Body of pancreas (tissue), 4 donors: ENCODE measurements around the gene IFNLR1. TPM values are rescaled to one million over a fixed set of nuclear protein-coding genes. Genes with fewer than 3 reads are reported as not detected.
A peak's percentile ranks its signal among the peaks of the same experiment; 100 is the strongest.

Source experiments
- ATAC-seq: fragments of 150-250 bp; one replicate; pipeline ENCODE4 v1.9.1; 2016
- DNase-seq, 4 donors: peaks; one replicate each; pipeline ENCODE4 v3.0.0-alpha.2; 2019
- H3K27ac ChIP-seq, 4 donors: fragments of 200-600 bp; sonication (generic); 1 replicate in 3 of 4; 2 replicates in 1 of 4; pipeline versions ENCODE4 v1.5.1 to v1.6.1; 2016 to 2019; ENCODE audit warnings: mild to moderate bottlenecking in 1 of 4, mixed read lengths in 1 of 4, moderate library complexity in 1 of 4
- H3K27me3 ChIP-seq, 2 donors: fragments of 200-600 bp; sonication (generic); one replicate each; pipeline ENCODE4 v1.6.0; 2016; ENCODE audit warnings: mild to moderate bottlenecking in 1 of 2
- H3K36me3 ChIP-seq, 2 donors: fragments of 200-600 bp; sonication (generic); replicated peaks in 1 of 2; 2 replicates each; pipeline ENCODE4 v1.5.1; 2016; ENCODE audit warnings: low read depth in 2 of 2; ENCODE audit not compliant: insufficient read depth in 1 of 2
- H3K4me1 ChIP-seq: fragments of 200-600 bp; sonication (generic); one replicate; pipeline ENCODE4 v1.6.0; 2016
- H3K4me3 ChIP-seq, 2 donors: fragments of 200-600 bp; sonication (generic); 1 replicate in 1 of 2; 2 replicates in 1 of 2; pipeline ENCODE4 v1.5.1; 2016 to 2019
- H3K9me3 ChIP-seq, 3 donors: fragments of 200-600 bp; sonication (generic); 1 replicate in 2 of 3; 2 replicates in 1 of 3; pipeline ENCODE4 v1.5.1; 2016
- POLR2A ChIP-seq, 3 donors: fragments of 450-650 bp; IDR thresholded peaks; one replicate each; pipeline ENCODE4 v1.6.1; 2016; ENCODE audit warnings: antibody characterized with exemption in 3 of 3, mild to moderate bottlenecking in 2 of 3
- WGBS, 2 donors: methylation state at CpG; one replicate each; pipeline ENCODE4 v1.1.5; 2017; 5-methylcytosine and 5-hydroxymethylcytosine counted together
- intact Hi-C: fragments of 100-400 bp; cut with DNase I; formaldehyde crosslinking; loops from one replicate; pipeline ENCODE4 v1.15.1; 2023
- total RNA-seq, 2 donors: library from RNA; depleted of rRNA; stranded (reverse); fragments of >200 nt; gene quantifications; one replicate each; pipeline ENCODE4 v1.1.0, GENCODE V29; 2016
- TF ChIP-seq, protein P1 (sequence below), 7 experiments: fragments of 450-650 bp in 4 of 7; fragments of 200-600 bp in 3 of 7; sonication (generic) in 3 of 7; IDR thresholded peaks; one replicate each; pipeline ENCODE4 v1.5.1; 2016 to 2019; ENCODE audit warnings: antibody characterized with exemption in 7 of 7

Gene IFNLR1
- total RNA-seq, 2 donors from 2014 or later: 4.6 to 5.4 TPM

DNA sequence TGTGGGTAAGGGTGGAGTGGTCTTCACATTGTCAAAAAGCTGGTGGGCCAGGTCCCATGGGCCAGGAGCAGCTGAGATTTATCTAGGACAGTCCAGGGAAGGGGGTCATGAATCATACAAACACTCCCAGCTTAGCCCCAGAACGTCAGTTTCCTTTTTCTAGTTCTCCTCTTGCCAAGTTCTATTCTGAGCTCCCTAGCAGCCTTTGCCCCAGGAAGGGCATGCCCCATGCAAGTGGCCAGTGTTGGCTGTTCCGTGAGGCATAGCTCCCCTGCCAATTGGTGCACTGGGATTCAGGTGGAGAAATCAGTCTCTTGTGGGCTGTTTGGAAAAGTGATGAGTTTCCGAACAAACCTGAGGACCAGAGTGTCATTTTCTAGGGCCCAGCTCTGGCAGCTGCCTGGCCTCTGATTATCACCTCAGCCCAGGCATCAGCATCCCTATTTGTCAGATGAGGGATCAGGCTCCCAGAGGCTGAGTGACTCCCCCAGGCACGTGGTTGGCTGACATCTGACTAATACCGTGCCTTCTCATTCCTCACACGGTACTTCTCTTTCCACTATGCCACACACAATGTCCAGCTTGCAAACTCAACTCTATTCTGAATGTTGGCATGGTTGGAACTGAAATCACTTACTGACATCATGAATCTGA, 60.9 kb downstream of the IFNLR1 start:
- peaks cover 0 to 3% of the 10 kb centered on the region in 2 donors for H3K36me3 ChIP-seq
- H3K9me3 ChIP-seq: no peaks in the 10 kb centered on the region
- ATAC-seq (no peak), DNase-seq (no peak)
- TF ChIP-seq, protein P1, sequence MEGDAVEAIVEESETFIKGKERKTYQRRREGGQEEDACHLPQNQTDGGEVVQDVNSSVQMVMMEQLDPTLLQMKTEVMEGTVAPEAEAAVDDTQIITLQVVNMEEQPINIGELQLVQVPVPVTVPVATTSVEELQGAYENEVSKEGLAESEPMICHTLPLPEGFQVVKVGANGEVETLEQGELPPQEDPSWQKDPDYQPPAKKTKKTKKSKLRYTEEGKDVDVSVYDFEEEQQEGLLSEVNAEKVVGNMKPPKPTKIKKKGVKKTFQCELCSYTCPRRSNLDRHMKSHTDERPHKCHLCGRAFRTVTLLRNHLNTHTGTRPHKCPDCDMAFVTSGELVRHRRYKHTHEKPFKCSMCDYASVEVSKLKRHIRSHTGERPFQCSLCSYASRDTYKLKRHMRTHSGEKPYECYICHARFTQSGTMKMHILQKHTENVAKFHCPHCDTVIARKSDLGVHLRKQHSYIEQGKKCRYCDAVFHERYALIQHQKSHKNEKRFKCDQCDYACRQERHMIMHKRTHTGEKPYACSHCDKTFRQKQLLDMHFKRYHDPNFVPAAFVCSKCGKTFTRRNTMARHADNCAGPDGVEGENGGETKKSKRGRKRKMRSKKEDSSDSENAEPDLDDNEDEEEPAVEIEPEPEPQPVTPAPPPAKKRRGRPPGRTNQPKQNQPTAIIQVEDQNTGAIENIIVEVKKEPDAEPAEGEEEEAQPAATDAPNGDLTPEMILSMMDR (IDR thresholded peaks at IDR 0.05): no peak
- no peak for TF ChIP-seq POLR2A (IDR thresholded peaks at IDR 0.05)
- intact Hi-C loops: no loop called here
- peaks cover 96% of the 10 kb centered on the region for H3K4me1 ChIP-seq
- no peak overlapping the region for H3K4me3 ChIP-seq
- H3K27me3 ChIP-seq: no peaks in the 10 kb centered on the region
- WGBS, 2 donors: 25 to 43% methylated on average over 5 to 6 of the region's 6 CpGs
- H3K27ac ChIP-seq: peak overlapping the region; percentile 49 to 89 (median 64)

DNA sequence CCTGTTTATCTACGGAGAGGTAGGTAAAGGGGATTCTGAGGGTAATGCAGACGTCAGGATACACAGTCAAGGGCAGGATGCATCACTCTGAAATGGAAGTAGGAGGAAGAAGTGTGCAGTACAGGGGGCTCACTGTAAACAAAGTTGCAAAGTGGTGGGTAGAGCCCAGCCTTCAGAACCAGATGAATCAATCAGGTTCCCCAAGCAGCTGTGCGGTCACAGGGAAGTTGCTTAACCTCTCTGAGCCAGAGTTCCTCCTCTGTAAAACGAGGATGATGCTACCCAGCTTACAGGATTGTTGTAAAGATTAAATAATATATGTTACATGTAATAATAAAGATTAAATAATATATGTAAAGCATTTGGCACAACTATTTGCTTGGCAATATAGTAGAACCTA, 61.6 kb downstream of the IFNLR1 start:
- Histone ChIP-seq H3K9me3 (no peaks in the 10 kb centered on the region), H3K4me1 (peaks cover 96% of the 10 kb centered on the region), H3K36me3 (peaks cover 0 to 3% of the 10 kb centered on the region in 2 donors), H3K27me3 (no peaks in the 10 kb centered on the region), H3K4me3 (no peak overlapping the region), H3K27ac (peak overlapping the region; percentile 12 to 89 (median 46))
- intact Hi-C loops: no loop called here
- ATAC-seq: no peak
- TF ChIP-seq, protein P1 (IDR thresholded peaks at IDR 0.05): no peak
- no peak for TF ChIP-seq POLR2A (IDR thresholded peaks at IDR 0.05)
- no peak for DNase-seq
- WGBS, 2 donors: 62 to 70% methylated on average over 4 of the region's 4 CpGs

DNA sequence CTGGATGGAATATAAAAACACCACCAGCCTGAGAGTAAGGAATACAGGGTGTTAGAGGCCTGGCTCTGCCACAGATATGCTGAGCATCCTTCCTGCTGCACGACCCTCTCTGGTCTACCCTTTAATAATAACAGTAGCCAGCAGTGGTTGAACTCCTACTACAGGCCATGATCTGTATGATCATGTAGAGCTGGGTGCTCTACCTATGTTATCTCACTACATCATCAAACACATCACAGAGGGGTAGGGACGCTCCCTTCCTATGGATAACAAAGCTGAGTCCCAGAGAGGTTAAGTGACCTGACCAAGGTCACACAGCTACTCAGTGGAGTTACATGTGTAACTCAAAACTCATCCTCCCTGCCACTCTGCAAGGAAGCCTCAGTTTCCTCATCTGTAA, 62.1 kb downstream of the IFNLR1 start:
- Histone ChIP-seq H3K9me3 (no peaks in the 10 kb centered on the region), H3K27ac (peak overlapping the region; percentile 39 to 89 (median 49)), H3K4me1 (peaks cover 96% of the 10 kb centered on the region), H3K27me3 (no peaks in the 10 kb centered on the region), H3K4me3 (no peak overlapping the region), H3K36me3 (peaks cover 0 to 3% of the 10 kb centered on the region in 2 donors)
- WGBS, 2 donors: 49 to 75% methylated on average over 2 of the region's 2 CpGs
- ATAC-seq (no peak), DNase-seq (no peak)
- intact Hi-C loops: no loop called here
- TF ChIP-seq POLR2A (IDR thresholded peaks at IDR 0.05): no peak
- TF ChIP-seq, protein P1 (IDR thresholded peaks at IDR 0.05): no peak

DNA sequence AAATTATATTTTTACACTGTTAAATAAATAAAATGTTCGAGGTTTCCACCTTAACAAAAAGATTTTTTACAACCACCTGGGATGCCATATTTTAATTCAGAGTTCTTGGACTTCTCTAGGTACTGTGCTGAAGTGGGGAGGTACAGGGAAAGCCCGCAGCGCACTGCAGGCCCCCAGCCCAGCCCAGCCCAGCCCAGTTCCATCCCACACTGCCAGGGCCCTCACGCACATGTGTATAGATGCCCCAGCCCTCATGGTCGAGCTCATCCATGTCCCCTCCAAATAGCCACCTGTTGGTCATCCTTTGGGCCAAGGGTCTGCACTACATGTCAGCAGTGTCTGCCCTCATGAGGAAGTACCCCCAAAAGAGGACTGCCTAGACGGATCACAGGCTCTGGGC, 63.5 kb downstream of the IFNLR1 start:
- ATAC-seq: no peak
- peaks cover 96% of the 10 kb centered on the region for H3K4me1 ChIP-seq
- intact Hi-C loops: no loop called here
- H3K9me3 ChIP-seq: no peaks in the 10 kb centered on the region
- WGBS, 2 donors: 70 to 75% methylated on average over 6 of the region's 6 CpGs
- peaks cover 0 to 3% of the 10 kb centered on the region in 2 donors for H3K36me3 ChIP-seq
- H3K27me3 ChIP-seq: no peaks in the 10 kb centered on the region
- H3K27ac ChIP-seq: peak overlapping the region; percentile 25 to 89 (median 49)
- no peak for DNase-seq
- H3K4me3 ChIP-seq: no peak overlapping the region
- no peak for TF ChIP-seq POLR2A (IDR thresholded peaks at IDR 0.05)
- TF ChIP-seq, protein P1 (IDR thresholded peaks at IDR 0.05): no peak

DNA sequence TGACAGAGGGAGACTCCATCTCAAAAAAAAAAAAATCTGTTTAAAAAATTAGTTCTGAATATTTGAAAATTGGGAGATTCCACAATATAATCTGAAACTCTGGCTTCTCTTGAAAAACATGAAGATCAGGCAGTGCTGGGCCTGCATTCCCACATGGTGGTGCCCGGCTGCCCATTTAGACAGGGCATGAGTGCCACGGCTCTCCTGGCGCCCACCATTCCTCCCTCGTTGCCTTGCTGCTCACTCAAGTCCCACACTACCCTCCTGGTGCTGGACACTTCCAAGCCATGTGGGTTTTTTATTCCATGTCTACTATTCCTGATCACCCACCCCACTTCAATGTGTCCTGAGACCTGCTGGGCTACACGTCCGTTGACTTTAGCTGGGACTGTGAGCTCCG, 64.3 kb downstream of the IFNLR1 start:
- intact Hi-C loops: no loop called here
- TF ChIP-seq, protein P1 (IDR thresholded peaks at IDR 0.05): no peak
- ATAC-seq (no peak), DNase-seq (no peak)
- Histone ChIP-seq H3K4me3 (no peak overlapping the region), H3K9me3 (no peaks in the 10 kb centered on the region), H3K27me3 (no peaks in the 10 kb centered on the region), H3K36me3 (peaks cover 0 to 3% of the 10 kb centered on the region in 2 donors), H3K27ac (peak overlapping the region in 3 of 4 donors; percentile 55 to 96 (median 89)), H3K4me1 (peaks cover 97% of the 10 kb centered on the region)
- 79 to 84% methylated on average over 7 of the region's 7 CpGs for WGBS, 2 donors
